ENCODE data around the gene DMPK.
A peak's percentile ranks its signal among the peaks of the same experiment; 100 is the strongest.

DMPK gene

GRCh38 chr19:45768655-45768983, 13.7 kb downstream of the DMPK start:
- peak overlapping the region; percentile 84 for H2BK5ac ChIP-seq (ENCODE audit: low read depth, low read length, poor library complexity, severe bottlenecking)
- peak overlapping the region; percentile 98 to 99 for H3K18ac ChIP-seq (ENCODE audit: low read depth in 1 of 2, low read length in 2 of 2)
- H3K79me1 ChIP-seq (replicated peaks; ENCODE audit: low read length, poor library complexity, severe bottlenecking) = peaks cover 14% of the 10 kb centered on the region
- H3K9ac ChIP-seq (ENCODE audit: low read length) = peak overlapping the region; percentile 95
- peaks cover 30 to 42% of the 10 kb centered on the region in 2 experiments for H3K36me3 ChIP-seq (ENCODE audit: control insufficient read depth in 1 of 2, insufficient read depth in 2 of 2, low read depth in 1 of 2, low read length in 2 of 2)
- H2AFZ ChIP-seq (ENCODE audit: low read depth, low read length) = no peak overlapping the region
- H3K4me2 ChIP-seq (ENCODE audit: low read length, poor library complexity, severe bottlenecking) = peak overlapping the region; percentile 79
- peaks cover 0 to 4% of the 10 kb centered on the region in 2 experiments for H3K27me3 ChIP-seq (ENCODE audit: control insufficient read depth in 1 of 2, insufficient read depth in 1 of 2, low read length in 2 of 2)
- peak overlapping the region; percentile 64 to 79 for H3K4ac ChIP-seq (ENCODE audit: low read depth in 1 of 2, low read length in 2 of 2)
- peak overlapping the region; percentile 15 for H2AK5ac ChIP-seq (ENCODE audit: low read length, severe bottlenecking)
- H3K14ac ChIP-seq (ENCODE audit: low read length in 2 of 2) = peak overlapping the region in 1 of 2 experiments; percentile 75
- H3K27ac ChIP-seq (ENCODE audit: low read length, poor library complexity, severe bottlenecking) = peak overlapping the region; percentile 94
- no peak overlapping the region for H2BK12ac ChIP-seq (ENCODE audit: low read length in 2 of 2)
- peak overlapping the region; percentile 73 for H2BK15ac ChIP-seq (ENCODE audit: low read depth, poor library complexity, severe bottlenecking)
- peak overlapping the region; percentile 81 for H4K91ac ChIP-seq (ENCODE audit: low read length)
- no peaks in the 10 kb centered on the region for H3K9me3 ChIP-seq (ENCODE audit: control insufficient read depth, low read length)
- H4K8ac ChIP-seq (ENCODE audit: low read length) = peak overlapping the region; percentile 83
- H3K4me1 ChIP-seq (ENCODE audit: control insufficient read depth, insufficient read depth, low read depth, low read length) = peaks cover 52% of the 10 kb centered on the region
- under 1% methylated on average over 32 of the region's 33 CpGs for WGBS
- H3K23ac ChIP-seq (ENCODE audit: low read length in 2 of 2) = peak overlapping the region in 1 of 2 experiments; percentile 5
- DNase-seq = peak; percentile 81
- H2BK120ac ChIP-seq (ENCODE audit: low read depth, low read length) = peak overlapping the region; percentile 97
- H3K4me3 ChIP-seq (ENCODE audit: insufficient read depth in 1 of 2, low read depth in 1 of 2, low read length in 2 of 2) = peak overlapping the region; percentile 82 to 89

DNA sequence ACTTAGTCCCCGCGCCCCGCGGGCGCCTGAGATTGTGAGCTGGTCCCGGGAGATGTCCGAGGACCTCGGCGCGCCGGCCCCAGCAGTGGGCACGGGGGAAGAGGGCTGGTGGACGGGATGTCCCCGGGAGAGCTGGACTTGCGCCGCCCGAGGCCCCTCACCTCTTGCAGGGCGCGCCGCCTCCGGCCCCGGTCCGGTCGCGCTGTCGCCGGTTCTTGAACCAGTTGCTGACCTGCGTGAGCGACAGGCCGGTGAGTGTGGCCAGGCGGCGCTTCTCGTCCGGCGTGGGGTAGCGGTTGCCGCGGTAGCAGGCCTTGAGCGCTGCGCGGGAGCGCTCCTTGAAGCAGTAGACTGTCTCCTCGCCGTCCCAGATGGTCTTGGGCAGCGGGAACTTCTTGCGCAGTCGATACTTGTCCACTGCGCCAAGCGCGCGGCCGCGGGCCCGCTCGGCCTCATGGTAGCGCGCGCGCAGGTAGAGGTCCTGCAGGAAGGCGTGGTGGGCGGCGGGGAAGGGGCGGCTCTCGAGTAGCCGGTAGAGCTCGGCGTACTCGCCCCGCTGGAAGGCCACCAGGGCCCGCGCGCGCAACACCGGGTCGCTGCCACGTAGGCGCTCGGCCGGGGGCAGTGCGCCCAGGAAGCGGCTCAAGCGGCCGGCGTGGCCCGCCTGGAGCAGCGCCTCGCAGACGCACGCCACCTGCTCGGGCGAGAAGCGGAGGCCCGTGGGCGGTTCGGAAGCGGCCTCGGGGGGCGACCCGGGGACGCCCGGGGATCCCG, 14.2 kb downstream of the DMPK start:
- WGBS = under 1% methylated on average over 65 of the region's 102 CpGs
- peak overlapping the region; percentile 29 for H2AFZ ChIP-seq (ENCODE audit: low read depth, low read length)
- peak overlapping the region; percentile 89 for H2BK5ac ChIP-seq (ENCODE audit: low read depth, low read length, poor library complexity, severe bottlenecking)
- peak overlapping the region; percentile 75 for H4K91ac ChIP-seq (ENCODE audit: low read length)
- no peaks in the 10 kb centered on the region for H3K9me3 ChIP-seq (ENCODE audit: control insufficient read depth, low read length)
- H3K36me3 ChIP-seq (ENCODE audit: control insufficient read depth in 1 of 2, insufficient read depth in 2 of 2, low read depth in 1 of 2, low read length in 2 of 2) = peaks cover 24 to 40% of the 10 kb centered on the region in 2 experiments
- H3K18ac ChIP-seq (ENCODE audit: low read depth in 1 of 2, low read length in 2 of 2) = peak overlapping the region; percentile 14 to 98
- peak overlapping the region; percentile 97 for H2BK120ac ChIP-seq (ENCODE audit: low read depth, low read length)
- no peak overlapping the region for H2AK5ac ChIP-seq (ENCODE audit: low read length, severe bottlenecking)
- peak overlapping the region; percentile 95 for H3K9ac ChIP-seq (ENCODE audit: low read length)
- H3K4ac ChIP-seq (ENCODE audit: low read depth in 1 of 2, low read length in 2 of 2) = peak overlapping the region; percentile 64 to 79
- H3K79me1 ChIP-seq (replicated peaks; ENCODE audit: low read length, poor library complexity, severe bottlenecking) = peaks cover 14% of the 10 kb centered on the region
- peaks cover 52% of the 10 kb centered on the region for H3K4me1 ChIP-seq (ENCODE audit: control insufficient read depth, insufficient read depth, low read depth, low read length)
- peak overlapping the region; percentile 62 for H4K8ac ChIP-seq (ENCODE audit: low read length)
- peak overlapping the region; percentile 79 for H3K4me2 ChIP-seq (ENCODE audit: low read length, poor library complexity, severe bottlenecking)
- H3K14ac ChIP-seq (ENCODE audit: low read length in 2 of 2) = peak overlapping the region in 1 of 2 experiments; percentile 80
- peak; percentile 78 for DNase-seq
- peak overlapping the region in 1 of 2 experiments; percentile 85 for H3K23ac ChIP-seq (ENCODE audit: low read length in 2 of 2)
- H3K27me3 ChIP-seq (ENCODE audit: control insufficient read depth in 1 of 2, insufficient read depth in 1 of 2, low read length in 2 of 2) = peaks cover 0 to 8% of the 10 kb centered on the region in 2 experiments
- H3K27ac ChIP-seq (ENCODE audit: low read length, poor library complexity, severe bottlenecking) = peak overlapping the region; percentile 91
- H3K4me3 ChIP-seq (ENCODE audit: insufficient read depth in 1 of 2, low read depth in 1 of 2, low read length in 2 of 2) = peak overlapping the region; percentile 82 to 89
- H2BK15ac ChIP-seq (ENCODE audit: low read depth, poor library complexity, severe bottlenecking) = peak overlapping the region; percentile 75
- peak overlapping the region in 1 of 2 experiments; percentile 29 for H2BK12ac ChIP-seq (ENCODE audit: low read length in 2 of 2)

- H3K4me2 ChIP-seq (ENCODE audit: low read length, poor library complexity, severe bottlenecking) = peak overlapping the region; percentile 79
- WGBS = 2% methylated on average over 20 of the region's 31 CpGs
- H3K36me3 ChIP-seq (ENCODE audit: control insufficient read depth in 1 of 2, insufficient read depth in 2 of 2, low read depth in 1 of 2, low read length in 2 of 2) = peaks cover 18 to 34% of the 10 kb centered on the region in 2 experiments
- no peak overlapping the region for H2AFZ ChIP-seq (ENCODE audit: low read depth, low read length)
- peak; percentile 92 for DNase-seq
- peaks cover 52% of the 10 kb centered on the region for H3K4me1 ChIP-seq (ENCODE audit: control insufficient read depth, insufficient read depth, low read depth, low read length)
- peak overlapping the region; percentile 92 to 96 for H3K4ac ChIP-seq (ENCODE audit: low read depth in 1 of 2, low read length in 2 of 2)
- H3K79me1 ChIP-seq (replicated peaks; ENCODE audit: low read length, poor library complexity, severe bottlenecking) = peaks cover 14% of the 10 kb centered on the region
- H4K8ac ChIP-seq (ENCODE audit: low read length) = peak overlapping the region; percentile 95
- peak overlapping the region; percentile 91 for H3K27ac ChIP-seq (ENCODE audit: low read length, poor library complexity, severe bottlenecking)
- peak overlapping the region; percentile 89 for H4K91ac ChIP-seq (ENCODE audit: low read length)
- H2BK12ac ChIP-seq (ENCODE audit: low read length in 2 of 2) = peak overlapping the region in 1 of 2 experiments; percentile 47
- peaks cover 0 to 13% of the 10 kb centered on the region in 2 experiments for H3K27me3 ChIP-seq (ENCODE audit: control insufficient read depth in 1 of 2, insufficient read depth in 1 of 2, low read length in 2 of 2)
- no peaks in the 10 kb centered on the region for H3K9me3 ChIP-seq (ENCODE audit: control insufficient read depth, low read length)
- no peak overlapping the region for H3K23ac ChIP-seq (ENCODE audit: low read length in 2 of 2)
- peak overlapping the region; percentile 88 to 98 for H3K18ac ChIP-seq (ENCODE audit: low read depth in 1 of 2, low read length in 2 of 2)
- H3K4me3 ChIP-seq (ENCODE audit: insufficient read depth in 1 of 2, low read depth in 1 of 2, low read length in 2 of 2) = peak overlapping the region; percentile 82 to 89
- H2BK15ac ChIP-seq (ENCODE audit: low read depth, poor library complexity, severe bottlenecking) = peak overlapping the region; percentile 75
- H2BK120ac ChIP-seq (ENCODE audit: low read depth, low read length) = no peak overlapping the region
- peak overlapping the region; percentile 14 for H2BK5ac ChIP-seq (ENCODE audit: low read depth, low read length, poor library complexity, severe bottlenecking)
- H3K14ac ChIP-seq (ENCODE audit: low read length in 2 of 2) = no peak overlapping the region
- peak overlapping the region; percentile 95 for H3K9ac ChIP-seq (ENCODE audit: low read length)
- H2AK5ac ChIP-seq (ENCODE audit: low read length, severe bottlenecking) = no peak overlapping the region
Measured at GRCh38 chr19:45767410-45767880, 14.8 kb downstream of the DMPK start.

DNA sequence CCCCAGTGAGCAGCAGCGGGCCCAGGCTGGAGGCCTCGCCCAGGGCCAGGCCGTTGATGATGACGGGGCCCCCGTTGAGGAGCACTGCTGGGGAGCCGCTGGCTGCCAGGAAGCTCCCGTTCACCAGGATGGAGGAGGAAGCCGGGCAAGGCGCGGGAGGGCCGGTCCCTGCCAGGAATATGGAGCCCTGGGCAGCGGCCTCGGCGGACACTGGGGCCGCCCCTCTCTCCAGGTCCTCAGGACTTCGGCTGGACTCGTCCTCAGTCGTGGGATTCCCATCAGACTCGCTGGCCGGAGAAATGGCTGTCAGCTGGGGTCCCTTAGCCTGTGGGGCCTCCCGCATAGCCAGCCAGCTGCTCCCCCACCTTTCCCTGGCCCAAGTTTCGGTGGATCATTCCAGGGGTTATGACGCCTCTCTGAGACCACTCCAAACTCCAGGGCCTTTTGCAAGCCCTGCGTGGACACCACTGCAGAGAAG, 15.4 kb downstream of the DMPK start:
- Histone ChIP-seq H2BK5ac (ENCODE audit: low read depth, low read length, poor library complexity, severe bottlenecking) (peak overlapping the region; percentile 37), H2BK15ac (ENCODE audit: low read depth, poor library complexity, severe bottlenecking) (peak overlapping the region; percentile 89), H4K8ac (ENCODE audit: low read length) (peak overlapping the region; percentile 95), H3K14ac (ENCODE audit: low read length in 2 of 2) (peak overlapping the region; percentile 49 to 86), H2AK5ac (ENCODE audit: low read length, severe bottlenecking) (peak overlapping the region; percentile 61), H3K4me1 (ENCODE audit: control insufficient read depth, insufficient read depth, low read depth, low read length) (peaks cover 52% of the 10 kb centered on the region), H2AFZ (ENCODE audit: low read depth, low read length) (no peak overlapping the region), H2BK120ac (ENCODE audit: low read depth, low read length) (peak overlapping the region; percentile 90), H3K27me3 (ENCODE audit: control insufficient read depth in 1 of 2, insufficient read depth in 1 of 2, low read length in 2 of 2) (peaks cover under 1 to 13% of the 10 kb centered on the region in 2 experiments), H2BK12ac (ENCODE audit: low read length in 2 of 2) (peak overlapping the region; percentile 11 to 86), H3K9me3 (ENCODE audit: control insufficient read depth, low read length) (no peaks in the 10 kb centered on the region), H4K91ac (ENCODE audit: low read length) (peak overlapping the region; percentile 89), H3K9ac (ENCODE audit: low read length) (peak overlapping the region; percentile 95), H3K4me2 (ENCODE audit: low read length, poor library complexity, severe bottlenecking) (peak overlapping the region; percentile 79), H3K4me3 (ENCODE audit: insufficient read depth in 1 of 2, low read depth in 1 of 2, low read length in 2 of 2) (peak overlapping the region; percentile 82 to 89), H3K36me3 (ENCODE audit: control insufficient read depth in 1 of 2, insufficient read depth in 2 of 2, low read depth in 1 of 2, low read length in 2 of 2) (peaks cover 12 to 29% of the 10 kb centered on the region in 2 experiments), H3K23ac (ENCODE audit: low read length in 2 of 2) (peak overlapping the region in 1 of 2 experiments; percentile 61), H3K27ac (ENCODE audit: low read length, poor library complexity, severe bottlenecking) (peak overlapping the region; percentile 91), H3K4ac (ENCODE audit: low read depth in 1 of 2, low read length in 2 of 2) (peak overlapping the region; percentile 92 to 96), H3K79me1 (replicated peaks; ENCODE audit: low read length, poor library complexity, severe bottlenecking) (peaks cover 14% of the 10 kb centered on the region), H3K18ac (ENCODE audit: low read depth in 1 of 2, low read length in 2 of 2) (peak overlapping the region; percentile 85 to 88)
- no peak for DNase-seq
- WGBS = 31% methylated on average over 24 of the region's 24 CpGs

Measured in mesenchymal stem cell (in vitro differentiated cells and primary cell).